ENCODE results near the gene PALS1.
"Not testable (repeated sequence)": the region's sequence is repeated elsewhere in the genome, so short reads cannot be mapped to it uniquely, and the experiment has no call there.

The PALS1 gene

GRCh38 chr14:67257906-67258305, 16.7 kb downstream of the PALS1 start:
- no peak for DNase-seq (ENCODE audit: low read depth, low spot score)

- no peak for DNase-seq (ENCODE audit: low read depth, low spot score)
Observed at GRCh38 chr14:67260965-67261364, 19.7 kb downstream of the PALS1 start.

- no peak for DNase-seq (ENCODE audit: low read depth, low spot score)
Observed at GRCh38 chr14:67263499-67264149, 22.4 kb downstream of the PALS1 start.

GRCh38 chr14:67265131-67265530, 23.9 kb downstream of the PALS1 start:
- DNase-seq (ENCODE audit: low read depth, low spot score), result no peak

GRCh38 chr14:67267576-67268328, 26.5 kb downstream of the PALS1 start:
- no peak for DNase-seq (ENCODE audit: low read depth, low spot score)

- peak; percentile 89 for DNase-seq (ENCODE audit: low read depth, low spot score)
Observed at GRCh38 chr14:67268426-67269150, 27.4 kb downstream of the PALS1 start.

GRCh38 chr14:67269298-67270060, 28.2 kb downstream of the PALS1 start:
- DNase-seq (ENCODE audit: low read depth, low spot score), result no peak

- DNase-seq (ENCODE audit: low read depth, low spot score), result no peak
Observed at GRCh38 chr14:67270145-67270753, 29.0 kb downstream of the PALS1 start.

- no peak for DNase-seq (ENCODE audit: low read depth, low spot score)
Observed at GRCh38 chr14:67270933-67271332, 29.7 kb downstream of the PALS1 start.

GRCh38 chr14:67273281-67273680, 32.0 kb downstream of the PALS1 start:
- DNase-seq (ENCODE audit: low read depth, low spot score), result not testable (repeated sequence)

GRCh38 chr14:67276131-67276530, 34.9 kb downstream of the PALS1 start:
- no peak for DNase-seq (ENCODE audit: low read depth, low spot score)

GRCh38 chr14:67280506-67280905, 39.3 kb downstream of the PALS1 start:
- no peak for DNase-seq (ENCODE audit: low read depth, low spot score)

- no peak for DNase-seq (ENCODE audit: low read depth, low spot score)
Observed at GRCh38 chr14:67285876-67286452, 44.7 kb downstream of the PALS1 start.

Data from ELF-1 (cell line).